ENCODE measurements around the gene STS. TPM values are rescaled to one million over a fixed set of nuclear protein-coding genes. Genes with fewer than 3 reads are reported as not detected.

Gene STS
- total and polyA plus RNA-seq, 2 of the 4 experiments (the other 2 are of a cell fraction), result 2.6 to 3.4 TPM

DNA sequence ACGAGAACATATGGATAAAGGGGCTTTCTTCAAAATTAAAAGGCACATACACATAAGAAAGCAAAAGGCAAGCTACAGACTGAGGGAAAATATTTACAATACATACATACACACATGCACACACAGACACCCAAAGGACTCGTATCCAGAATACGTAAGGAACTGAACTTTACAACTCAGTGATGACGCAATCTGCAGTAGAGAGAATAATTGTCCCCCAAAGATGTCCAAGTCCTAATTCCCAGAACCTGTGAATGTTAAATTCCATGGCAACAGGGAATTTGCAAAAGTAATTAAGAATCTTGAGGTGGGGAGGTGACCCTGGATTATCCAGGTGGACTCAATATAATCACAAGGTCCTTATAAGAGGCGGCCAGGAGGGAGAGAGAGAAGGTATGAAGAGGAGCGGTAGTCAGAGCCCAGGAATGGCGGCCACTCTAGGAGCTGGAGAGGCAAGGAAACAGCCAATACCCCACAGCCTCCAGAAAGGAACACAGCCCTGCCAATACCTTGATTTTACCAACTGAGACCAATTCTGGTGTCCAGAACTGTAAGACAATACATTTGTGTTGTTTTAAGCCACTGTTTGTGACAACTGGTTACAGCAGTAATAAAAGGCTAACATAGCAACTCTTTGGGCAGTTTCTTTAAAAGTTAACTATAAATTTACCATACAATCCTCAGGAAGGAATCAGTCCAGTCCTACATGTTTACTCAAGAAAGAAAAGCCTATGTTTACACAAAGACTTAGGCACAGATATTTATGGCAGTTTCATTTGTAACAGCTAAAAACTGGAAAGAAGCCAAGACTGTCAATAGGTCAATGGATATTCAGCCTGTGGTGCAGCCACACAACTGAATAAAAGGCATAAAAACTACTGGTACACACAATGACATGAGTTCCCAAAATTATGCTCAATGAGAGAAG lies 27.3 kb upstream of the STS start:
- no peak overlapping the region for H3K9ac ChIP-seq (ENCODE audit: low read depth, low read length)
- no CpG with 5 or more reads among the region's 7 CpGs for WGBS, 2 experiments (ENCODE audit: extremely low coverage in 2 of 2, insufficient read length in 1 of 2)
- dilution Hi-C loops (cut with HindIII; ENCODE audit: low sequenced_read_pairs, unreplicated experiment) (no loop called here), in situ Hi-C loops (cut with MboI; ENCODE audit: low sequenced_read_pairs) (no loop called here), intact Hi-C loops (cut with micrococcal nuclease) (no loop called here)
- no peak overlapping the region for H3K14ac ChIP-seq (replicated peaks; ENCODE audit: low read depth, low read length)
- no peaks in the 10 kb centered on the region for H3K9me3 ChIP-seq (ENCODE audit: control insufficient read depth, insufficient read depth, low read length)
- no peak overlapping the region for H3K4ac ChIP-seq (ENCODE audit: low read depth, low read length)
- no peaks in the 10 kb centered on the region for H3K27me3 ChIP-seq (ENCODE audit: control insufficient read depth, insufficient read depth, low read length)
- DNase-seq (peak; percentile 58), ATAC-seq (ENCODE audit: low read depth) (peak; percentile 79)
- no peak overlapping the region for H2BK120ac ChIP-seq (ENCODE audit: low read depth, low read length)
- H2AK5ac ChIP-seq (ENCODE audit: low read depth, low read length), result no peak overlapping the region
- ChIA-PET POLR2A (ENCODE audit: unreplicated experiment) (no interaction called here), CTCF (no interaction called here)
- H2BK20ac ChIP-seq (ENCODE audit: low read depth, low read length), result no peak overlapping the region
- no peak overlapping the region for H2AK9ac ChIP-seq (replicated peaks; ENCODE audit: low read depth, low read length, poor library complexity)
- H4K8ac ChIP-seq (ENCODE audit: low read depth in 2 of 2, low read length in 2 of 2), result no peak overlapping the region
- no peak overlapping the region for H2BK5ac ChIP-seq (ENCODE audit: low read depth, low read length, poor library complexity, severe bottlenecking)
- H3K4me3 ChIP-seq (ENCODE audit: insufficient read depth, low read depth, low read length), result no peak overlapping the region
- H3K4me2 ChIP-seq (ENCODE audit: low read depth, low read length), result no peak overlapping the region
- peaks cover 7% of the 10 kb centered on the region; the same call in 1 of the 2 replicates for H3K9me1 ChIP-seq (ENCODE audit: insufficient read depth, low read length)
- no peak overlapping the region for H3K18ac ChIP-seq (ENCODE audit: low read depth, low read length)
- peaks cover 7% of the 10 kb centered on the region; the same call in 1 of the 2 replicates for H3K4me1 ChIP-seq (ENCODE audit: control insufficient read depth, insufficient read depth, low read length)
- no peak overlapping the region for H4K5ac ChIP-seq (ENCODE audit: low read depth, low read length)
- H3K23ac ChIP-seq (ENCODE audit: low read depth, low read length), result no peak overlapping the region
- TF ChIP-seq RCOR1 (IDR thresholded peaks at IDR 0.05; ENCODE audit: insufficient replicate concordance, low read length) (no peak), MAZ (IDR thresholded peaks at IDR 0.05; ENCODE audit: borderline replicate concordance, low read depth, low read length) (no peak), CEBPB (IDR thresholded peaks at IDR 0.05; ENCODE audit: low read depth, low read length) (peak; percentile 88)
- TF ChIP-seq, protein P1, sequence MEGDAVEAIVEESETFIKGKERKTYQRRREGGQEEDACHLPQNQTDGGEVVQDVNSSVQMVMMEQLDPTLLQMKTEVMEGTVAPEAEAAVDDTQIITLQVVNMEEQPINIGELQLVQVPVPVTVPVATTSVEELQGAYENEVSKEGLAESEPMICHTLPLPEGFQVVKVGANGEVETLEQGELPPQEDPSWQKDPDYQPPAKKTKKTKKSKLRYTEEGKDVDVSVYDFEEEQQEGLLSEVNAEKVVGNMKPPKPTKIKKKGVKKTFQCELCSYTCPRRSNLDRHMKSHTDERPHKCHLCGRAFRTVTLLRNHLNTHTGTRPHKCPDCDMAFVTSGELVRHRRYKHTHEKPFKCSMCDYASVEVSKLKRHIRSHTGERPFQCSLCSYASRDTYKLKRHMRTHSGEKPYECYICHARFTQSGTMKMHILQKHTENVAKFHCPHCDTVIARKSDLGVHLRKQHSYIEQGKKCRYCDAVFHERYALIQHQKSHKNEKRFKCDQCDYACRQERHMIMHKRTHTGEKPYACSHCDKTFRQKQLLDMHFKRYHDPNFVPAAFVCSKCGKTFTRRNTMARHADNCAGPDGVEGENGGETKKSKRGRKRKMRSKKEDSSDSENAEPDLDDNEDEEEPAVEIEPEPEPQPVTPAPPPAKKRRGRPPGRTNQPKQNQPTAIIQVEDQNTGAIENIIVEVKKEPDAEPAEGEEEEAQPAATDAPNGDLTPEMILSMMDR (conservative IDR thresholded peaks at IDR 0.05; ENCODE audit: low read depth, low read length), result no peak
- no TSS peak for BruUV-seq (replicated peaks)
- peaks cover 24% of the 10 kb centered on the region; the same call in 1 of the 2 replicates for H4K20me1 ChIP-seq (ENCODE audit: insufficient read depth, low read length)
- H3K36me3 ChIP-seq (ENCODE audit: control insufficient read depth, insufficient read depth, low read length), result no peaks in the 10 kb centered on the region
- no peak overlapping the region for H4K91ac ChIP-seq (ENCODE audit: insufficient read depth, low read depth, low read length)
- peaks cover 32 to 38% of the 10 kb centered on the region in 2 experiments for H3K79me1 ChIP-seq (ENCODE audit: low read depth in 1 of 2, low read length in 2 of 2)
- no peak overlapping the region for H3K27ac ChIP-seq (ENCODE audit: insufficient read depth, low read length)
- H3K56ac ChIP-seq (ENCODE audit: extremely low read depth, insufficient read depth, low read length), result no peak overlapping the region
- H2BK15ac ChIP-seq (ENCODE audit: low read depth, low read length), result no peak overlapping the region
- H2AFZ ChIP-seq (replicated peaks; ENCODE audit: low read length, poor library complexity), result no peak overlapping the region

Data from IMR-90 (cell line).